C4-2B (cell line): ENCODE data around the gene APBB1IP.

ENCODE experiments used
- CTCF ChIP-seq: fragments of 450-650 bp; conservative IDR thresholded peaks from 2 replicates; pipeline ENCODE4 v1.5.1; 2017; ENCODE audit warnings: mild to moderate bottlenecking
- ZFX ChIP-seq: fragments of 450-650 bp; IDR thresholded peaks from 2 replicates; pipeline ENCODE4 v1.6.1; 2017

DNA sequence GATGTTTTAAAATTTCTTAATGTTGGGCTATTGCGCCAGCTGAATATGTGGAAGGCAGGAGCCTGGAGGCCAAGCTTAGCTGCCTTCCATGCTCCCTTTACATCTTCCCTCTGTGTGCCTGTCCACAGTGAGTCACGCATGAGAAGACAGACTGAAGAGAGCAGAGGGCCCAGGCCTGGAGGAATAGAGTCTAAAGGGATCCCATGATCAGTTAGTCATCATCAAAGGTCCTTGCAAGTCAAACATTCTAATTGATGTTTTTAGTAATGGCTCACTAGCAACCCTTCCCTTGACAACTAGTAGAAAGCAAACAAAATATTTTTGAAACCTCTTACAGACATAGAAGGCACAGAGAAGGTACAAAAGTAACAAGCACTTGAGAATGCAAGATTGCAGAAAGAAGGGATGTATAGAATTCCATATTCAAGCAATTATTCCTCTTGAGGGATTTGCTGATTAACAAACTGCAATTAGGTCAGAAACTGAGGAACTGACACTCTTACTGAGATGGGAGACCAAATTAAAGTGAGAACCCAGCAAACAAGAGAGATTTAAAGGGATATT, 30.7 kb upstream of the APBB1IP start:
- no peak for TF ChIP-seq CTCF
- no peak for TF ChIP-seq ZFX
